Measurements from ENCODE around the gene METTL26.

Gene METTL26

GRCh38 chr16:658679-659571 lies 22.8 kb upstream of the METTL26 start:
- no peak for DNase-seq (ENCODE audit: low read depth)

DNA sequence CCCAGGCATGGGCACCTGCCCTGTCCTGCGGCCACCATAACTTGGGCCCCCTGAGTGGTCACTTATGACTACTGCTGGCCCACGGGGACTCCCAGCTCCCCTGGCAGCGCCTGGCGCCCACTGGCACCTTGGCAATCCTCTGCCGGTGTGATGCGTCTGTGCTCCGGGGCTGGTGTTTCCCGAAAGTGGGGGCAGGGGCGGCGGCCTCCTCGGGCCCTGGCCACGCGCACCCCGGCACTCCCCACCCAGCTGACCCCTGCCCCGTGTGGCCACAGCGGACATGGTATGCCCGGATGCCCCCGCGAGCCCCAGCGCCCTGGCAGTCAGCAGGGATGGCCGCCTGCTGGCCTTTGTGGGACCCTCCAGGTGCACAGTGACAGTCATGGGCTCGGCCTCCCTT lies 21.4 kb upstream of the METTL26 start:
- DNase-seq (ENCODE audit: low read depth), result no peak

DNA sequence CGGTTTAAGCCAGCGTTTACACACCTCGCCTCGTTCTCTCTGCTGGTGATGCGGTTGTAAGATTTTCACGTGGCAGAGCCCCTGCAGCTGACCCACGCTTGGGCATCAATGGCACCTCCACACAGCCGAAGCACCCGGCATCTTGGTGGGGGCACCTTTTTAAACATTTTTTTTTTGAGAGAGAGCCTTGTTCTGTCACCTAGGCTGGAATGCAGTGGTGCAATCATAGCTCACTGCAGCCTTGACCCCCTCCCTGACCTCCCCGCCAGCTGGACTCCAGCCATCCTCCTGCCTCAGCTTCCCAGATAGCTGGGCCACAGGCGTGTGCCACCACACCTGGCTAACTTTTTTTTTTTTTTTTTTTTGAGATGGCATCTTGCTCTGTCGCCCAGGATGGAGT lies 17.9 kb upstream of the METTL26 start:
- no peak for DNase-seq (ENCODE audit: low read depth)

GRCh38 chr16:652454-653305 lies 16.6 kb upstream of the METTL26 start:
- no peak for DNase-seq (ENCODE audit: low read depth)

DNA sequence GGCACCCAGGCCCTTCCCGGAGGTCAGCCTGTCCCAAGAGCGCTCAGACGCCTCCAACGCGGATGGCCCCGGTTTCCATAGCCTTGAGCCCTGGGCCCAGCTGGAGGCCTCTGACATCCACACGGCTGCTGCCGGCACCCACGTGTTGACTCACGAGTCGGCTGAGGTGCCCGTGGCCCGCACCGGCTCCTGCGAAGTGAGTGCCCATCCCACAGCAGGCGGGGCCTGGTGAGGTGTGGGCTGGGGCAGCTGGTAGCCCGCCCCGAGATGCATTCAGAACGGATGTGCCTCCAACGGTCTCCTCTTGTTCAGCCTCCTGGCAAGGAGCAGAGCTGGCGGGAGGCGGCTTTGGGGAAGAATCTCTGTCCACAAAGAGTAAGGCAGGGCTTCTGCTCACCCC lies 15.7 kb upstream of the METTL26 start:
- no peak for DNase-seq (ENCODE audit: low read depth)

GRCh38 chr16:649631-650030 lies 13.5 kb upstream of the METTL26 start:
- no peak for DNase-seq (ENCODE audit: low read depth)

GRCh38 chr16:648781-649589 lies 12.9 kb upstream of the METTL26 start, which contains the start of gene WDR90:
Gene WDR90 (plus strand): TSS chr16:649365. CDS start chr16:649417, 52 bp downstream.
- peak; percentile 90 for DNase-seq (ENCODE audit: low read depth)

DNA sequence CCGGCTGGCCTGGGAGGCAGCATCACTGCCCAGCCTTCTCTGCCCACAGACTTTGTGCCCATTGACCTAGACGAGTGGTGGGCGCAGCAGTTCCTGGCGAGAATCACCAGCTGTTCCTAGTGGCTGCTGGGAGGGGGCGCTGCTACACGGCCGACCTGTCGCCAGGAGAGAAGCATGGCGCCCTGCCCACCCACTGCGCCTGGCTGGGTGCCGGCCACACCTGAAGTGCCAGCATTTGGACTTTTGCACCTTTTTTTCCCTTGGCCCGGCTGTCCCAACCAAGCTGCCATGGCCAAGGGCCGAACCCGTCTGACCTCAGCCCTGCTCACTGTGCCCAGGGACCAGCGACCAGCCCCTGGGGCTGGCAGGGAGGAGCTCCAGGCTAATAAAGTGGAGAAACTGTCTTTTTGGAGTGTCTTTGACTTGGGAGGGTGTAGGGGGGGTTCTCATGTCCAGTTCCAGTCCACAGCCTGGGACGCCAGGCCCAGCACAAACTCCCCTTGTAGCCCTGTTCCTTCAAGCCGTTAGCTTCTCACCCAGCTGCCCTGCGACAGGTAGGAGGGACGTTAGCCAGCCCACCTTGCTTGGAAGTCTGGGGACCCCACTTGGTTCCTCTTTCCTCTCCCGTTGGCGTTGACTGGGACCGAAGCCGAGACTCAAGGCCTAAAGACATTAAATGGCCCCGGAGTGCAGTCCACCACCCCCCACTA lies 12.1 kb upstream of the METTL26 start:
- no peak for DNase-seq (ENCODE audit: low read depth)

DNA sequence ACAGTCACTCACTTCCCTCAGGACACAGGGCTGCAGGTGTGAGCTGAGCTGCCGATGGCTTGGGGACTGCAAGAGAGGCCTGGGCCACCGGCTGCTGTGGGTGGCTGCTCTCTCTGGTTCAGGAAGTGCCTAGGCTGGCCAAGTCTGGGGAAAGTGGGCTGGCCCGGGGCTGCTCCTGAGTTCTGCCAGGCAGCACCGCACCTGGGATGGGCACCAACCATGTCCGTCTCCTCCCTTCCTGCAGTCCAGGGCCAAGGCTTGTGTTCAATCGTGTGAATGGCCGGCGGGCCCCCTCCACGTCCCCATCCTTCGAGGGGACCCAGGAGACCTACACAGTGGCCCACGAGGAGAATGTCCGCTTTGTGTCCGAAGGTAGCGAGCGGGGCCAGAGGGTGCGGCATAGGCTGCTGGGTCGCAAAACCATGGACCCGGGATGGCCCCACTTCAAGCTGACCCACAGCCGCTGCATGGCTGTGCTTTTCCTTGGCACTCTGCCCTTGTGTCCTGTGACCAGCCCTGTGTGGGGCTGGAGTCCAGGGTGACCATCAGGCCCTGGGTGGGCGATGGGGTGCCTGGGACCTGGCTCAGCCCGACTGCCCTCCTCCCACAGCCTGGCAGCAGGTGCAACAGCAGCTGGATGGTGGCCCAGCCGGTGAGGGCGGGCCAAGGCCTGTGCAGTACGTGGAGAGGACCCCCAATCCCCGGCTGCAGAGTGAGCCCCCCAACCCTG lies 11.2 kb upstream of the METTL26 start:
- no peak for DNase-seq (ENCODE audit: low read depth)

- no peak for DNase-seq (ENCODE audit: low read depth)
Observed at GRCh38 chr16:646679-647172, 10.6 kb upstream of the METTL26 start.

DNA sequence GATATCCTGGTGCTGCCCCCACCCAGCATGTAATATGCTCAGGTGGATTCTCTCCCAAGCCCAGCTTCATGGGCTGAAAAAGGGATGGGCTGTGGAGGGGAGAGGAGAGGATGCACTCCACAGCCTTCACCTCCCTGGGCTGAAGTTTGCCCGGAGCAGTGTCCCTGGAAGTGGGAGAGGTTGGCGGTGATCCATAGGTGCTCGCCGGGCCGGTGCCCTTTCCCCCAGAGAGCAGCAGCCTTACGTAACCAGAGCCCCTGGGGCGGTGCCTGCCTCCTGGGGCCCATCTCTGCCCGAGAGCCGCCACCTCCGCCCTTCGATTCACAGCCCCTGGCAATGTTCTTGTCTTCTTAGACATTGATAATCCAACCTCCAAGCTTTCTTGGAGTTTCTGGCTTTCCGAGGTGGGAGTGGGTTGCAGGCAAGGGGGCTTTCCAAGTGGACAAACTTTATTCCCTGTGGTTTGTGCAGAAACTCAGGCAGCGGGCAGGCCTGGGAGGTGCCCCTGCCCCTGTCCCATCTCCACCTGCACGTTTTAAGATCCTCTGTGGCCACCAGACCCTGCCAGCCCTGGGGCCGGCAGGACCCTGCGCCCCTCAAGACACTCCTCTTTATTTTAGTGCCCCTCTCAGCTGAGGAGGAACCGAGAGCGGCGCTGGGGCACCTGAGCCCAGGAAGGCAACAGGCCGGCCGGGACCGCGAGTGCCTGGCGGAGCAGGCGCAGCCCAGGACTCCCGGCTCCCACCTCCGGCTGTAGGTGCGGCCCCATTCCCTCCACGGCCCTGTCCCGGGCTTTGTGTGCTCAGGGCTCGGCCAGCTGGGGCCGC lies 10.0 kb upstream of the METTL26 start:
- no peak for DNase-seq (ENCODE audit: low read depth)

GRCh38 chr16:644556-644955 lies 8.5 kb upstream of the METTL26 start:
- no peak for DNase-seq (ENCODE audit: low read depth)

DNA sequence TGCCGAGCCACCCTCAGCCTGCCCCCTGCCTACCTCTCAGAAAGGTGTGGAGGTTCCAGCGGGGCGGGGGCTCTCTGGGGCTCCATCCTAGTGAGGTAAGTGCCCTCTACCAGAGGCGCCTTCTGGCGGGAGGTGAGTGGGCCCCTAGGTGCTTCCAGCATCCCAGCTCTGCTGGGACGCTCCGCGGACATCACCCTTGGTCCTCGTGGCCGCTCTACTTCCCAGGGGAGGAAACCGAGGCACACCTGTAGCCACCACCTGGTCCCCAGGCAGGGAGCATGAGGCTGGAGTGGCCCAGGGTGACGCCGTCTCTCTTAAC lies 6.9 kb upstream of the METTL26 start:
- no peak for DNase-seq (ENCODE audit: low read depth)

GRCh38 chr16:642189-643049 lies 6.3 kb upstream of the METTL26 start:
- DNase-seq (ENCODE audit: low read depth), result no peak

- peak; percentile 20 for DNase-seq (ENCODE audit: low read depth)
Observed at GRCh38 chr16:641326-642188, 5.5 kb upstream of the METTL26 start, which contains the start of gene MCRIP2. Gene MCRIP2 (plus strand): TSS chr16:641828. CDS start chr16:641992, 164 bp downstream.

- no peak for DNase-seq (ENCODE audit: low read depth)
Observed at GRCh38 chr16:640614-641013, 4.5 kb upstream of the METTL26 start.

DNA sequence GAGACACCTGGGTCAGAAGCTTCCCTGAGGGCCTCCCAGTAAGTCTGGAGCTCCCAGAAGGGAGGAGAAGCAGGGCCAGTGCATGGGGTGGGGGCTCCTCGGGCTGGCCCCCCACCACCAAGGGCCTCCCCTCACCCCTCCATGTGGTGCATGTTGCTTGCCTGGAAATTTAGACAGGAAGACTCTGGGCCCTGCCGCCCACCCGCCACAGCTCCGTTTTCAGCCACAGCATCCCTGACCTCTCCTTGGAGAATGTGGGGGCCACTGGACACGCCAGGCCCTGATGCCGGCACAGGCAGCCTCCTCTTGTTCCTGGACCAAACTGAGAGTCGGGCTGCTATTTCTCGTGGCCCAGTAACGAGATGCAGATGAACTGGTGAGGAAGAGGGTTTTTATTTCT lies 2.7 kb upstream of the METTL26 start:
- no peak for DNase-seq (ENCODE audit: low read depth)
